C1 segment of cervical spinal cord (tissue), 14 donors: ENCODE measurements around the gene MAP2K5.

Experiments
- DNase-seq, 14 donors: peaks; one replicate each; lab custom pipeline; 2025; lab: John Stamatoyannopoulos, UW

The MAP2K5 gene

DNA sequence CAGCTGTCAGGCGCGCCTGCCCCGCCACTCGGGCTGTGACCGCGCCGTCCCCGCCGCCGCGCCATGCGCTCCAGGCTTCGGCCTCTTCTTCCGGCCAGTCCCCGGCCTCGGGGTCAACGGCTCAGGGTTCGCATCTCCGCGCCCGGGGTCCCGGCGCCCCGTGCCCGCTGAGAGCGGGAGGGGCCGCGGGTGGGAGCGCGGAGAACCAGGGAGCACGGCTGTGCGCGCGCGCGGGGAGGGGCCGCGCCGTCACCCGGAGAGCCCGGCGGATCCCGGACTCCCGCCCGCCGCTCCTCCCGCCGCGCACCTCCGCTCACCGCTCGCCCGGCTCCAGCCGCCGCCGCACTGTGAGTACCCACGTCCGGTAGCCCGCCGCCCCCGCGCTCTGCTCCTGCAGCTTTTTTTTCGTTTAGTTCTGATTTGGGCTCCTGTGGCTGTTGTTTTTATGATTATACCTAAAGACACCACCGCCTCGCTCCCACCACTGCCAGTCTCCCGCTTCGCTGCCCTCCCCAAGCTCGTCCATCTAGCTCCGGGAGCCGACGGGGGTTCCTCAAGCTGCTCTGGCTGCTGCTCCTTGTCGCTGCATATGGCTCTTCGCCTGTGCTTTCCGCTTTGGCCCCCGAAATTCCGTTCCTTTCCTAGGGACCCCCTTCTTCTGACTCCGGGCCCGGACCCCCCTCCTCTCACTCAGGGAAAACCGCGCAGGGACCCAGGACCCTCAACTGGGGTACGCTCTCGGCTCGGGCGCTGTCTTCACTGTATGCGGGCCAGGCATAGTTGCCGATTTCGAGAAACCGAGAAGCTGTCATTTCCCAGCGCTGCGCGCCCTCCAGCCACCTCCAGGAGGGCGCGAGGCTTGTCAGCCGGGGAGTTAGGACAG is 281.1 kb downstream of the MAP2K5 start:
- DNase-seq: no peak

DNA sequence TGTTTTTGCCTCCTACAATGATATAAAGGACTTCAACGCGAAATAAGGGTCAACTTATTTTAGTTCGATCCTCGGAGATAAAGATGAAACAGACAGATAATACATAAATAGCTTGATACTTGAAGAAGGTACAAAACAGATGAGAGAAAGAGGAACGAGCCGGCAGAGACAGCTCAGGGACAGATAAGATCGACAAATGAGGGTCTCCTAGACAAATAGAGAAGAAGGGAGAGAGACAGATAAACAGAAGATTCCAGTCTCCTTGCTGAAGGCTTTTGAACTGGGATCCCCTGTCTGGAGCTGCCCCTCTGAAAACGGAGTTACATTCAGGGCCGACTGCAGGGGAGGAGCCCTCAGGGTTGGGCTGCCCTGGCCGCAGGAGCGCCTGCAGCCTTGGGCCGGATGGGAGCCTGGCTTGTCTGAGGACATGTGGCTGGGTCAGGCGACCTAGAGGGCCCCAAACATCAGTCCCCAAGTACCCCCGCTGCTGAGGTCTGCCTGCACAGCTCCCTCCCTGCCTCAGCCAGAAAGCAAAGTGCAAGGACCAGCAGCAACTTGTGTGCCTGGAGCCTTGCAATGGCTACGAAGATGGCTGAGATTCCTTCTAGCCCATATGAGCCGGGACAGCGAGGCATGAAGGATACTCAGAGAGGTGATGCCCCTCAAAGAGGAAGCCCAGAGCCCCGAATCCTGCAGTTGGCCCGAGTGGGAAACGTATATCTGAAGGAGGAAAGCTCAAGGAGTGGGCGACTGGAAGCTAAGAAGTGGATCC is 281.9 kb downstream of the MAP2K5 start:
- no peak for DNase-seq

GRCh38 chr15:67824976-67825880 is 282.7 kb downstream of the MAP2K5 start, which contains the start of gene SKOR1:
Gene SKOR1 (plus strand): TSS chr15:67825509. CDS start chr15:67825603, 94 bp downstream.
- DNase-seq: no peak

DNA sequence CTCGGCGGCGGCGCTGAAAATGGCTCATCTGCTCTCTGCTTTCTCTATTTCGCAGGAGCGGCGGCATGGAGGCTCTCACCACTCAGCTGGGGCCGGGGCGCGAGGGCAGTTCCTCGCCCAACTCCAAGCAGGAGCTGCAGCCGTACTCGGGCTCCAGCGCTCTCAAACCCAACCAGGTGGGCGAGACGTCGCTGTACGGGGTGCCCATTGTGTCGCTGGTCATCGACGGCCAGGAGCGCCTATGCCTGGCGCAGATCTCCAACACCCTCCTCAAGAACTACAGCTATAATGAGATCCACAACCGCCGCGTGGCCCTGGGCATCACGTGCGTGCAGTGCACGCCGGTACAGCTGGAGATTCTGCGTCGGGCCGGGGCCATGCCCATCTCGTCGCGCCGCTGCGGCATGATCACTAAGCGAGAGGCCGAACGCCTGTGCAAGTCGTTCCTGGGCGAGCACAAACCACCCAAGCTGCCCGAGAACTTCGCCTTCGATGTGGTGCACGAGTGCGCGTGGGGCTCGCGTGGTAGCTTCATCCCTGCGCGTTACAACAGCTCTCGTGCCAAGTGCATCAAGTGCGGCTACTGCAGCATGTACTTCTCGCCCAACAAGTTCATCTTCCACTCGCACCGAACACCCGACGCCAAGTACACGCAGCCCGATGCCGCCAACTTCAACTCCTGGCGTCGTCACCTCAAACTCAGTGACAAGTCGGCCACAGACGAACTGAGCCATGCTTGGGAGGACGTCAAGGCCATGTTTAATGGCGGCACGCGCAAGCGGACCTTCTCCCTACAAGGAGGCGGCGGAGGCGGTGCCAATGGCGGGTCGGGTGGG is 283.6 kb downstream of the MAP2K5 start:
- no peak for DNase-seq

DNA sequence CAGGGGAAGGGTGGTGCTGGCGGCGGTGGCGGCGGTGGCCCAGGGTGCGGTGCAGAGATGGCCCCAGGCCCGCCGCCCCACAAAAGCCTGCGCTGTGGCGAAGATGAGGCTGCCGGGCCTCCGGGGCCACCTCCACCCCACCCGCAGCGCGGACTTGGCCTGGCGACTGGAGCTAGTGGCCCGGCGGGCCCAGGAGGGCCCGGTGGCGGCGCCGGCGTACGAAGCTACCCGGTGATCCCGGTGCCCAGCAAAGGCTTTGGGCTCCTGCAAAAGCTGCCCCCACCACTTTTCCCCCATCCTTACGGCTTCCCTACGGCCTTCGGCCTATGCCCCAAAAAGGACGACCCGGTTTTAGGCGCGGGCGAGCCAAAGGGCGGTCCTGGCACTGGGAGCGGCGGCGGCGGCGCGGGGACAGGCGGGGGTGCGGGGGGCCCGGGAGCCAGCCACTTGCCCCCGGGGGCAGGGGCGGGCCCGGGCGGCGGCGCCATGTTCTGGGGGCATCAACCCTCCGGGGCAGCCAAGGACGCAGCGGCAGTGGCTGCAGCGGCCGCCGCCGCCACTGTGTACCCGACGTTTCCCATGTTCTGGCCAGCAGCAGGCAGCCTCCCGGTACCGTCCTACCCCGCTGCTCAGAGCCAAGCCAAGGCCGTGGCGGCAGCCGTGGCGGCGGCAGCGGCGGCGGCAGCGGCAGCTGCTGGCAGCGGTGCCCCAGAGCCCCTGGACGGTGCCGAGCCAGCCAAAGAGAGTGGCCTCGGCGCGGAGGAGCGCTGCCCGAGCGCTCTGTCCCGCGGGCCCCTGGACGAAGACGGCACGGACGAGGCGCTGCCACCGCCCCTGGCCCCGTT is 284.4 kb downstream of the MAP2K5 start:
- DNase-seq: no peak

DNA sequence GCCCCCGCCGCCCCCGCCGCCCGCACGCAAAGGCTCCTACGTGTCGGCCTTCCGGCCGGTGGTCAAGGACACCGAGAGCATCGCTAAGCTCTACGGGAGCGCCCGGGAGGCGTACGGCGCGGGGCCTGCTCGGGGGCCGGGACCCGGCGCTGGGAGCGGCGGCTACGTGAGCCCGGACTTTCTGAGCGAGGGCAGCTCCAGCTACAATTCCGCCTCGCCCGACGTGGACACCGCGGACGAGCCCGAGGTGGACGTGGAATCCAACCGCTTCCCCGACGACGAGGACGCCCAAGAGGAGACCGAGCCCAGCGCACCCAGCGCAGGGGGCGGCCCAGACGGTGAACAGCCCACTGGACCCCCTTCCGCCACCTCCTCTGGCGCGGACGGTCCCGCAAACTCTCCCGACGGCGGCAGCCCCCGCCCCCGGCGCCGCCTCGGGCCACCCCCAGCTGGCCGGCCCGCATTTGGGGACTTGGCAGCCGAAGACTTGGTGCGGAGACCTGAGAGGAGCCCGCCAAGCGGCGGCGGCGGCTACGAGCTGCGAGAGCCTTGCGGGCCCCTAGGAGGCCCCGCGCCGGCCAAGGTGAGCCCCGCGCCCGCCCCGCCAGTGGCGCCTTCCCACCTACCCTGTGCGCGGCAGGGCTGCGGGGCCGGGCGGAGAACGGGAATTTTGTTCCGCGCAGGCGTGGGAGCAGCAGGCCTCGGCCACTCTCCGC is 285.2 kb downstream of the MAP2K5 start:
- no peak for DNase-seq

DNA sequence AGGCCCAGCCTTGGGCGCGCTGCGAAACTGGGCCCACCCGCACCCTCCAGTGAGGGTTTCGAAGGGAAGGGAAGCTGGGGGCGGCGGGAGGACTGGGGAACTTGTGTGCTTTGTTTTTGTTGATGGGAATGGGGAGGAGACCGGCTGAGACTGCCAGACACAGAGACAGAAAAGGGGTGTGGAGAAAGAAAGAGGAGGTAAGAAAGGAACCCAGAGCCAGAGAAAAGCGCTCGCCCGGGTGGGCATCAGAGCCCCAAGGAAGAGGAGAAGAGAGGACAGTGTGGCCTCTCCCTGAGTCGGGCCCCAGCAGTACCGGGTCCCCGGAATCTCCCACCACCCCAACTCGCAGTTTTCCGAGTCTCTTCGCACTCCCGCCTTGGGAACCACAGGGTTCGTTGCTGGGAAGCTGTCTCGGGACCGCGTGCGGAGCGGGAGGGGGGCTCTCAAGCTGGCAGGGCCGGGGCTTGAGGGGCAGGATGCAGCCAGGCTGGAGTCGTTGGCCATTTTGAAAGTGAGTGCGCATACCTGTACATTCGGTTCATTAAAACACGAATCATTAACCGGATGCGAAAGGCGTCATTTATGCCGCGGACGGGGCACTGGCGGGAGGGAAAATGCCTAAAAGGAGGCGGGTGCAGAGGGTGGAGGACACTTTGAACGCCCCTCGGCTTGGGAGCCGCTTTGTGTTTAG is 285.9 kb downstream of the MAP2K5 start:
- DNase-seq: no peak

GRCh38 chr15:67828969-67829646 is 286.6 kb downstream of the MAP2K5 start:
- DNase-seq: no peak

DNA sequence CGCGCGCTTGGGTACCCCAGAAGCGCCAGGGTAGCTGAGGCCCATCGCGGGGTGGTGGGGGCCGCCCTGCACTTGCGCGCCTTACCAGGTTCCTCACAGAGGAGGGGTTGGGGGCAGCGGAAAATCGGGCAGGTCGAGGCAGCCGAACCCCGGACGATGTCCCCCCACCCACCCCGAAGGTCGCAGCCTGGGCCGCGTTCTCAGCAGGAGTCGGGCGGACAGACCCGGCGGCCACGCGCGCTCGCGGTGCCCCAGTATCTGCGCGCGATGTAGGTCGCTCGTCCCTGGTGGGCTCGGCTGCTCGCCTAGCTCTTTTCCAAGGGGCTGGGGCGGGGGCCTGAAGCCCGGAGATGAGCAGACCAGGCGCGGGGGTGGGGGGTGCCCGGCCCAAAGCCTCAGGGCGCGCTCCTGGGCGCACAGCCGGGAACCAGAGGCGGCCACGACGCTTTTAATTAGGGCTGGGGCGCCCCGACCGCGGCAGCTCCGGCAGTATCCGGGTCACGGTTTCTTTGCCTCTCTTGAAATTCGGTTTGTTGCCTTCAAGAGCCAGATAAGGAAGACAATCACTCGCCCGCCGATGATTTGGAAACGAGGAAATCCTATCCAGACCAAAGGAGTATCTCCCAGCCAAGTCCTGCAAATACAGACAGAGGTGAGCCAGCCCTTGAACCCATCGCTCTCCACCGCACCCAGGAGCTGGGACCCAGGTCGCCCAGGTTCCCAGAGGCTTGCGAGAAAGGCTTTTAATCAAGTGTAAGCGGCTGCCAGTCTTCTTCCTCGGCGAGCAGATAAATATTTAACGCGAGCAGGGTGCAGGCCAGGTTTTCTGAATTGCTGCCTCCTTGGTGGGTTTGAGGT is 287.4 kb downstream of the MAP2K5 start:
- DNase-seq: no peak

- DNase-seq: no peak
These were observed 288.9 kb downstream of the MAP2K5 start for GRCh38 chr15:67831363-67831762.

DNA sequence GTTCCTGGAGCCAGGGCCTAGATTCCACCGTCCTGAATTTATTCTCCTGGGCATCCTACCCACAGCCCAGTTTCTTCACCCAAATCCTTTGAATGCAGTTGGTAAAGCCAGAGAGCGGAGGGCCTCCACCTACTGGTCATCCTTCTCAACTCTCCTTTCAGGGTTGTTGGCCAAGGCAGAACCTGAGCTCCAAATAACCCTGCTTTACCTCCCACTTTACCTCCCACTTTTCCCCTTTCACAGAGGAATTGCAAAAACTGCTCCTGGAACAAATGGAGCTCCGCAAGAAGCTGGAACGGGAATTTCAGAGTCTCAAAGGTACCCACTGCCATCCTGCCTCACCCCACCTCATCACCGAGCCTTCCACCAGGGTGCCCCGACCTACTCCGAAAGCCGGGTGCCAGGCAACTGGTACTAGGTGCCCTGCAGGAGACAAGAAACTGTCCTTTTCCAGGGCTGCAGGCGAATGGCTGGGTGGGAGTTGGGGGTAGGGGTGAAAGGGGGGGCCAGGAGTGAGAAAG is 289.6 kb downstream of the MAP2K5 start:
- no peak for DNase-seq

DNA sequence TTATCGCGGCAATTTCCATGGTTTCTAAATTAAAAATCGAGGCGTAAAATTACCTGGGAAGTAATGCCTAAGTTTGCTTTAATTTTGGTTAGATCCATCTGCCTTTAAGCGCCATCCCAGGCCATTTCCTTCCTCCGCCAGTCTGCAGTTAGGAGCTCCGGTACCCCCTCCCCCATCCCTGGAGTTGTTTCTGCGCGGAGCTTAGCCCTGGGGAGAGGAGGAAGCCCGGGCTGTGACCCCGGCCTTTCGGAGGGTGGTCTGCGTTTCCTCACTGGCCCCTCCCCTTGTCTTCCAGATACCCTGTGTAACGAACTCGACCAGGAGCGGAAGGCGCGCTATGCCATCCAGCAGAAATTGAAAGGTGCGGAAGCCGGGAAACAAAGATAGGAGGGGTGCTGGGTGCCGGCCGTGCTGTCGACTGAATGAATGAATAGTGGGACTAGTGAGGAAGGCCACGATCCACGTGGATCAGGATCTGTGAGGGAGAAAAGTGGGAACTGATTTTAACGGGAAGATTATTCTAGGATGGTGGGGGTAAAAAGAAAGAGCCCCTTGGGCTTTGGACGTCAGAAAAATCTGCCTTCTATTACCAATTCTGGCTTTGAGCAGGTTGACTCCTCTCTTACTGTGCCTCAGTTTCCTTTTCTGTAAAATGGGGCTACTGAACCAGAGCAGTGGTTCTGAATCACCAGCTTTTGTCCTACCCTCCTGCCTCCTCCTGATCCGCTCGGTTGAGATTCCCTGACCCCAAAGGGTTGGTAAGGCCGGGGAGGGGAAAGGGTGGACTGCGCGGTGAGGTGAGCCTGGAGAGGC is 290.6 kb downstream of the MAP2K5 start:
- DNase-seq: no peak

DNA sequence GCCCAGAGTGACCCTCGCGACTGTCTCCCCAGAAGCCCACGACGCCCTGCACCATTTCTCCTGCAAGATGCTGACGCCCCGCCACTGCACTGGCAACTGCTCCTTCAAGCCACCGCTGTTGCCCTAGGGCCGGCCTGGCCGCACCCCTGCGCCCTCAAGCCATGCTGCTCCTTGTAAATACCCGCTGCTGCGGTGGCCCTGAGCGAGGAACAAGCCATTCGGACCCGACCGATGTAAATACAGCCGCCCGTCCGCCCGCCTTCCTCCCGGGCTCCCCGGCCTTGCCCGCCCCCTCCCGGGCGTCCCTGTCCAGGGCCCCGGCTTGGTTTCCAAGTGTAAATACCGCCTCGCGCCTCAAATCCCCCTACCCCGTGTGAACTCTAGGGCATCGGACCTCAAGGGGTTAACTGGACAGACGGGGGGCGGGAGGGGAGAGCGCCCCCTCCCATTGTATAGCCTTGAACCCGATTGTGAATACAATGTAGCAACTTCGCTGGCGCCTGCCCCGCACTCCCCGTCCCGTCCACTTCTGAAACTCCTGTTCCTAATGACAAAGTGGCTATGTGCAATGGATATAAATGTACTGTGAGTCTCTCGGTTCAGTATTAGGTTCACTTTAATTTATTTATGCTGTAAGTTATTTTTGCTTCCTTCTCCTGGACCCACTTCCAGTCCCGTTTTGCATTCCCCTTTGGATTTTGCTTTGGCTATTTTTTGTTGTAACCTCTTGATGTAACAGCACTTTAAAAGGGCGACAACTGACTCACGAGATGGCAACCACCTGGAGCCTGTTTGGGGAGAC is 291.4 kb downstream of the MAP2K5 start:
- DNase-seq: peak in 1 of 14 donors; percentile 3

GRCh38 chr15:67834581-67835296 is 292.2 kb downstream of the MAP2K5 start:
- DNase-seq: no peak
